ENCODE results near the gene VSIG2.

Gene VSIG2

DNA sequence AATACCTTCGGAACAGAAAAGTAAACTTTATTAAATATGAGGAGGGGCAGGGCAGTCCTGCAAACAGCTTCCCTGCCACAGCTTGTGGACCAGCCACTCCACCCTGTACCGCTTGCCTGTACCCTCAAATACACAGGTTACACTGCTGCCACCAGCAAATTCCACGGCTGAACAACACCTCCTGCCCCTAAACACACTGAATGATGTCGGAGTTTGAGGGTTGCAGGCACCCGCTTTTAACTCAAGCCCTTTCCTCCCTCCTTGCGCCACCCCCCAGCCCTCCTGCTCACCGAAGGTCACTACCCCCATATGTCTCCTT lies 4.0 kb downstream of the VSIG2 start:
- no peak for DNase-seq

DNA sequence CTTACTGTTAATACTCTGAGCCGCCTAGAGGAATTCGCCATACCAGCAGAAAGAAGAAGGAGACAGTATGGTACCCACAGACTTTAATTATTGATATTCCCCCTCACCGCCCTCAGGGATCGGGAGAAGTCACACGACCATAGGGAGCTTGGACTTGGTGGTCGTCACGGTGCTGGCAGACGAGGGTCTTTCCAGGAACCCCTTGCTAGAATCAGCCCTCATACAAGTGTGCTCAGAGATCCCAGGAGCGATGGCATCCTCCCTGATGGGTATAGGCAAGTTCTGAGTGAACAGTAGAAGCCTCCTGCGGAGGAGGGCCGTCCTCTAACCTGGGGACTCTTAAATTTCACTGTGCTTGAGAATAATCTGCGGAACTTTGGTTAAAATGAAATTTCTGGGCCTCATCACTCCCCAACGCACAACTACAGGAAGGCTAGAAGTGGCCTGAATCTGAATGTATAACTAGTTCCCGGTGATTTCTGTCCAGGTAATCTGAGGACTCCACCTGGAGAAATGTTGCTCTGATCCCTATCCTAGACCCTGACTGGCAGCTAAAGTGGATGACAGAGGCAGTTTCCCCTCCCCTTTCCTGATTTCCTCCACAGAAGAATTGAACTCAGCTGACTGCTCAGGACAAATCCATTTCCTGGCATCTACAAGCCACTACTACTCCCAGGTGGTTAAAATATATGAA lies 4.5 kb downstream of the VSIG2 start:
- DNase-seq, result no peak

DNA sequence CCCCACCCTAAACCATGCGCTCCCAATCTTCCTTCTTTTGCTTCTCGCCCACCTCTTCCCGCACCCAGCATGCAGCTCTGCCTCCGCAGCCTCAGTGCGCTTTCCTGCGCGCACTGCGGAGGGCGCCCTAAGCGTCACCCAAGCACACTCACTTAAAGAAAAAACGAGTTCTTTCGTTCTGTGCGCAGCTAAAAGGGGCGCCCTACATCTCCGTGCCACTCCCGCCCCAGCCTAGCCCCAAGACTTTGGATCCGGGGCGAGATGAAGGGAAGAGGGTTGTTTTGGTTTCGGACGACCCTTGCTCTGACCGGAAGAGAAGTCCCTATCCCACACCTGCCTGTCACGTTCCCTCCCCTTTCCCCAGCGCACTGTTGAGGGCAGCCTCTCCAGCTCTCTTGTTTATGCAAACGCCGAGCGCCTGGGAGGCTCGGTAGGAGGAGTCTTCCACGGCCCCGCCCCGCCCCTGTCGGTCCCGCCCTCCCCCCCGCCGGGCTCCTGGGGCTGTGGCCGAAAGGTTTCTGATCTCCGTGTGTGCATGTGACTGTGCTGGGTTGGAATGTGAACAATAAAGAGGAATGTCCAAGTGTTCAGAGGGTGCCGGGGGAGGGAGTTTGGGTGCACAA lies 5.3 kb downstream of the VSIG2 start:
- DNase-seq, result peak; percentile 49

DNA sequence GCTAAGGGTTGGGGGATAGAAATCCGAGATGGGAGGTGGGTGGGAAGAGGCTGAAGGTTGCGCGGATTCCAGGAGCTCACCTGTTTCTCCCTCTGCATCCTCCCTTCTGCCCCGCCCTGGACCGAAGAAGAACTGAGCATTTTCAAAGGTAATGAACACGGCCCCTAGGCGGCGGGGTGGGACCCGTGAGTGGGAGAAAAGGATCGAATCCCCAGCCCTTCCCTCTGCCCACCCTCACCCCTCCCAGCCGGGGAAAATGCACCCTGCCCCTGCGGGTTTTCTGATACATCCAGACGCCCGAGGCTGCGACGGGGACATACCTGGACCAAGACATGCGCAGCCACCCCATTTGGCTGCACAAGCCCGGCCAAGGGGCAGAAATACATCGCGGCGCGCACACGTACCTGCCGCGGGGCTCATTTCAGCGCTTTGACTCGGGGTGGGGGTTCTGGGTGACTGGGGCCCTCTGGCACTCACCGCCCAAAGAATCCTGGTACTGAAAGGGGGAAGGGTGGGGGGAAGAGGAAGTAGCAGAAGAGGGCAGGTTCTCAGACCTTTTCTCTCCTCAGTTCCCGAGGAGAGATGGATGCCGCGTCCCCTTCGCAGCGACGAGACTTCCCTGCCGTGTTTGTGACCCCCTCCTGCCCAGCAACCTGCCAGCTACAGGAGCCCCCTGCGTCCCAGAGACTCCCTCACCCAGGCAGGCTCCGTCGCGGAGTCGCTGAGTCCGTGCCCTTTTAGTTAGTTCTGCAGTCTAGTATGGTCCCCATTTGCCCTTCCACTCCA lies 6.0 kb downstream of the VSIG2 start:
- DNase-seq, result no peak

DNA sequence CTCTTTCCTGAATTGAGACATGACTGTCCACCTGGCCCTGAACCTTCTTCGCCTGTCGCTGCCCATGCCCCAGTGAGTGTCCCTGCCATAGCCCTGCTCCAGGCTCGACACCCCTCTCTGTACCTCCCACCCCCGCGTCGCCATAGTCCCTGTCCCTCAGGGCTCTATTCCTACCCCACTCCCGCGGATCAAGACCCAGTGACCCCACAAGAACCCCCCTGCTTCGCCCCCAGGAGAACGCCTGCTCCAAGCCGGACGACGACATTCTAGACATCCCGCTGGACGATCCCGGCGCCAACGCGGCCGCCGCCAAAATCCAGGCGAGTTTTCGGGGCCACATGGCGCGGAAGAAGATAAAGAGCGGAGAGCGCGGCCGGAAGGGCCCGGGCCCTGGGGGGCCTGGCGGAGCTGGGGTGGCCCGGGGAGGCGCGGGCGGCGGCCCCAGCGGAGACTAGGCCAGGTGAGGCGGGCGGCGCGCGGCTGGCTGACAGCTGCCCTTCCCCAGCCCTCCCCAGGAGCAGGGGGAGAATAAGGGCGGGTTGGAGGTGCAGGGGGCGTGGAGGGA lies 6.7 kb downstream of the VSIG2 start:
- no peak for DNase-seq

DNA sequence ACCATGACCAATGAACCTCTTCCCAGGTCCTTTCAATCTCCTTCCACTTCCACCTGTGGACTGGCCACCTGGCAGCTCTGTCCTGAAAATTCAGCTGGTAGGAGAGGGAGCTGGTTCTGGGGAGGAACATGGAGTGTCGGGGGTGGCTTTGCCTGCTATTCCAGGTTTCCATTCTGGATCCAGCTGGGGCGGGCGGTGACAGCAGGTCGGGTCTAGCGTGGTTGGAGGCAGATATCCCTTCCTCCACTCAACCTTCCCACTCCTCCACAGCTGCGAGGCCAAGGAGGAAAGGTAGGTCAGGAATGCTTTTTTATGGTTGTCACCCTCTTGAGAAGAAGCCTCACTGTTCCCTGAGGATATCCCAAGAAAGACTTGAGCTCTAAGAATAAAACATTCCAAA lies 9.0 kb downstream of the VSIG2 start:
- no peak for DNase-seq

DNA sequence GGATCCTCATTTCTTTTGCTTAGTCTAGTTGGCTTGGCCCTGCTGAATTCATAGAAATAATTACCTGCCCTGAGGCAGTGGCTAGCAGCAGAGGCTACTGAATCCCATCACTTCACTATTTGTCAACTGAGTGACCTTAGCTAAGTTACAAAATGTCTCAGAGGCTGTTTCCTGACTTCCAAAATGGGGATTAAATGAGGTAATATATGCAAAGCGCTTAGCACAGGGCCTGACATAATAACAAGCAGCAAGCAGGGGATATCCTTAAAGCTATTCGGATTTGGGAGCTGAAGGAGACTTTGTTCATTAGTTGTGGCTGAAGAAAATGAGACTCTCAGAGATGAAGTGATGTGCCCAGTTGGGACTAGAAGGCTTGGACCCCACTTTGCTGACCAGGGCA lies 9.5 kb downstream of the VSIG2 start:
- no peak for DNase-seq

DNA sequence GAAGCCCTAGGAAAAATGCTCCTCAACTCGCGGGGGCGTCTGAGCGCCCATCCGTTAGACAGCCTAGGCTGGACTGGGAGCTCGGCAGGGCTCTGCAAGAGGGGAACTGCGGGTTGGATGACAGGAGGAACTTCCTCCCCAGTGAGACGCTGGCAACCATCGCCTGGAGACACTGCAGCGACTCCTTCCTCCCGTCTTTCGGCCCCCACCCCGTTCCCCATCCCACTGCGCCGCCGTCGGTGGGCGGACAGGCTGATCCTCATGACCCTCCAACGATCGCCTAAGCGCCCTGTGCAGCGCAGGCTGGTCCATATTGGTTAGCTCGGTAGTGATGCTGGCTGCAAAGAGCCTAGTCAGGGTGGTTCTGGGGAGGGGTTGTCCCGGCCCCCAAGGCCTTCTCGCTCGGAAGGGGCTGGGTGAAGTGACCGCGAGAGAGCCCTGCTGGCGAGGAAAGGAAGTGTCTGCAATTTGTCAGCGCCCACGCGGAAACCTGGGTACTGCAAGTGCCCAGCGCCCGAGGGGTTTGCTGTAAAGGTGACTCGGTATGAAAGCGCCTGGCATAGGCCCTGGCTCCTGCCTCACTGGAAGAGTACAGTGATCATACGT lies 11.7 kb downstream of the VSIG2 start:
- peak; percentile 19 for DNase-seq

DNA sequence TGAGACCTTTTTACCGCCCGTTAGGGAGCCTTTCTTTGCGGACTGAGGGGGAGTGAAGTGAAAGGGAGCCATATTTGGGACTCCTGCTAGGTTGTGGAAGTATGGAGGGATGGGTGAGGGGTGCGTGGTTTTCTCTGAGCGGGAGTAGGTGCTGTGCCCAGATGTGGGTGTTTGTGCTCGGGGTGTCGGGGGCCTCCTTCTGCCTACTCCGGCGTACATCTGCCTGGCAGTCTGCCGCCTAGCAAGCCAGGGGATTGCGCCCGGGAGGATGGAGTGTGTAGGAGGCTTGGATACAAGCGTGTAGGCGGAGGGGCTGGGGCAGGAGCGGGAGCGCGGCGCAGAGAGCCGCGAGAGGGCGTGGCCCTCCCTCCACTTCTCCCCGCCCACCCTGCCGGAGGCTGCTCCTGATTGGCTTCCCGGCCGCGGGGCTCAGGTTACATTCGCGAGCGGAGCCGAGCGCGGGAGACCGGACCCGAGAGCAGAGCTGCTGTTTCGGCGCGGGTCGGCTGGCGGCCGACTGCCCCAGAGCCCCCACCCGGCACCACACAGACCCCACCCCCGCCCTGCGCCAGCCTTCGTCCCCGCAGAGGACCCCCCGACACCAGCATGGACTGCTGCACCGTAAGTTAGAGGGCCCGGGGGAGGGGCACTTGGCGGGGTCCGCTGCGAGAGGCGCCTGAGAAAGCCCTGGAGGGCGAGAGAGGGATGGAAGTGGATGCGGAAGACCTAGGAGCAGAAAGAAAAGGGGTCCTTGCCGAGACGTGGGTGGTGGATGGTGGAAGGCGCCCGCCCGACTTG lies 12.4 kb downstream of the VSIG2 start, which contains the start of gene NRGN:
Gene NRGN, plus strand, starts transcription at position 464 of the 798 bp plus-strand sequence. Its CDS starts 143 bp downstream, at position 607.
- peak; percentile 74 for DNase-seq

DNA sequence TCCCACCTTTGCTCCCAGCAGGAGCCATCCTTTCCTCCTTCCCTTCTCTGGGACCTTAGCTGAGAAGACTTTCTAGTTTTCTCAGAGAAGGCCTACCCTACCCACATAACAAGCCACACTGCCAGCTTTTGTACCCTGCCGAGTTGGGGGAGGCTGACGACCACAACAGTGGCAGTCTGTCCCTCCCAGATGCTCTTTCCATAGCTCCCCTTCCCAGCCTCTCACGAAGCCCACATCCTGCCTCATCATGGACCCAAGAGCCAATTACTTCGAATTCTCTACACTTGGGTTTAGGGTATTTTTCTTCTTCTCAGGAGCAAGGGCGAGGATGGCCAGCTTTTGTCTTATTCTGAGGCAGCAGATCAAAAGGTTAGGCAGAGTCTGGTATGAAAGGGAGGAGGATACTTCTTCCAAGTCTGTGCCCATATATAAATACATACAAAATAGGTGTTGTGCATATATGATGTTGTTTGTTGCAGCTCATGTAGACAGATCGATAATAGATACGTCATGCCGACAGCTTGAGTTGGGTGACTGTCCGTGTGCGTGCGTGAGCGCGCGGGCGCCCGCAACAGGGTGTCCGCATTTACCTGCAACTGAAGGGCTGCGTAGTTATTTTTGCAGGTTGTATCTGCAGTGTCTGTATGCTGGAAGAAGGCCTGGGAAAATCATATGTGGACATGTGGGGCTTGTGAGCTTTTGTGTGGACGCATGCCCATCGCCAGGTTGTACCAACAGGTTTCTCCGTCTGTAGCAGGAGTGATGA lies 13.2 kb downstream of the VSIG2 start:
- DNase-seq, result no peak

DNA sequence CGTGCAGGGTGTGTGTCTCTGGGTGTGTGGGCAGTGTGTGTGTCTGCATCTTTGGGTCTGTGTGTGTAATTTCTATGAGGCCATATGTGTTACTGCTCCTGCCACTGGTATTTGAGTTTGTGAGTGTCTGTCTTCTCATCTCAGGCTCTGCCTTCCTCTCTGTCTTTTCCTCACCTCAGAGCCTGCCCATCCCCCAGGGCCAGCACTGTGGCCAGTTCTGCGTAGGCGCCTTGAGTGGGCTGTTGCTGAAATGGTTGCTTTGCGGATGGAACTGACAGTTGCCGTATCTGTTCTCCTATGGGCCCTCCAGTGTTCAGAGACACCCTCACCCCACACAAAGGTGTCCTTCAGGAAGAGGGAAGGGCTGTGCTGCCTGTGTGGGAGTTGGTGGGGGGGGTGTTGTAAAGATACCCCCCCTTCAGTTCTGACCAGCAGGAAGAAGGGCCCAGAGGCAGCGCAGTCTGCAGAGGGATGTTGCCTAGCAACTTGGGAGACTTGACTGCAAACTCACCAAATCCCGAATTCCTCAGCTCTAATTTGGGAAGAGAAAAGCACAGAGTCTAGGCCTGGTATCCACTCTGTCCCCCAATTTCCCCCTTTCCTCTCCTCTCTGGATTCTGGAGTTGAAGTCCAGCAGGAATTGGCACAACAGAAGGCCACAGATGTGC lies 14.3 kb downstream of the VSIG2 start:
- DNase-seq, result no peak

DNA sequence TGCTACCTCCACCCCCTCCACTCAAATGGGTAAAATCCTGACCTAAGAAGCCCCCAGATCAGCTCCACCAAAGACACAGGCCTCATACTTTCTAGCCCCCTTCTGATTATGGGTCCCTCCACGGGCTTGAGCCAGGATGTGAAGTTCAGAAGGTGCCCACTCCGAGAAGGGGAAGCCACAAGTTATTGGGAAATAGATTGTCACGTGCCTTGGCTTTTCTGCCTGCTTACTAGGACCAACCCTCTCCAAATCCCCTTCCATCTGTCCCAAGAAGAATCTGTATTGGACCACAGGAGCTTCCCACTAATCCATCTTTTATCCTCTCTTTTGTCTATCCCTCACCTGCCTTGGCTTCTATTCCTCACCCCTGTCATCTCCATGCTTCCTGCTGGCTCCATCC lies 15.3 kb downstream of the VSIG2 start:
- DNase-seq, result no peak

DNA sequence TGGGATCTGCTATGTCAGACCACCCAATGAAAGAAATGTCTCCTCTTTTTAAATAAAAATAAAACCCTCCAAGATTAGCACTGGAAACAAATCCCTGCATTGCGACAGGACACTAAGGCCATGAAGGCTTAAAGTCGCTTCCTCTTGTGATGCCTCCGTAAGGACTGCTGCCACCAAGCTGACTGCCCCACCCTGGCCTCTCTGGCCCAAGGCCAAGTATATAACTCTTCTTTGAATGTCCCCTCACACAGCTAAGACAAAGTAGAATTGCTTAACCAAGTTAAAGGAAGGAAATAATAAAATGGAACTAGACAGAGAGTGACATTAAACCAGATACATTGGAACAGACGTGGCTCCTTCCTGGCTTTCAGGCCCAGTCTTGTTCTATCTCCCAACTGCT lies 19.8 kb downstream of the VSIG2 start:
- no peak for DNase-seq

DNA sequence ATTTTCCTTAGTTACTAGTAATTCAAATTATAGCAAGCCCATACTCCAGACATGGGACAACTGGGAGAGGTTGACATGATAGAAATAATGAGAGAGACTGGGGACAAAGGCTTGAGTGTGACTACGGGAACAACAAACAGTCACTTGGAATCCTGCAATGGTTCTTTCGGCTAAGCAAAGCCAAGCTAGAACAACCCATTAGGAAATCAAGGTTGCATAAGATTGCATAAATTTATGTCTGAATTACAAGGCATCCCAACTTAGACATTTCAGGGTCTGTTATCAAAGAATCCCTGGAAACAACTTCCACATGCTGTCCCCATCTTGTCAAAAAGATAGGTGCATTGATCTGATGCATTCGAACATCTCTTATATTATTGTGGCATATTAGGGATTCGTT lies 22.5 kb downstream of the VSIG2 start:
- no peak for DNase-seq

DNA sequence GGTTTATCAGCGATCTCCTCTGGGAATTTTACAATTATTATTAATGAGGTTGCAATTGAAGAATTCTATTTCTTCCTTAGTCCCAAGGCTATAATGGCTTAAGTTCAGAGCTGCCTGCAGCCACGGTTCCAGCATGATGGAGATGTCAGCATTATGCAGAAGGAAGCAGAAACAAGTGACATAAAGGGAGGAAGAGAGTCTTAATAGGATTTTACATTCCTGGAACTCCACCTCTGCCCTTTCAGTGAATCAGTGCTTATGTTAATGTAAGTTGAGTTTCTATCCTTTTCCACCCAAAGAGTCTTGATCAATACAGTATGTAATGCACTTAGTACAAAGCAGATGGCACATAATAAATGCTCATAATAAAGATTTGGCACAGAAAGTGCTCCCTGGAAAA lies 23.9 kb downstream of the VSIG2 start:
- DNase-seq, result no peak

DNA sequence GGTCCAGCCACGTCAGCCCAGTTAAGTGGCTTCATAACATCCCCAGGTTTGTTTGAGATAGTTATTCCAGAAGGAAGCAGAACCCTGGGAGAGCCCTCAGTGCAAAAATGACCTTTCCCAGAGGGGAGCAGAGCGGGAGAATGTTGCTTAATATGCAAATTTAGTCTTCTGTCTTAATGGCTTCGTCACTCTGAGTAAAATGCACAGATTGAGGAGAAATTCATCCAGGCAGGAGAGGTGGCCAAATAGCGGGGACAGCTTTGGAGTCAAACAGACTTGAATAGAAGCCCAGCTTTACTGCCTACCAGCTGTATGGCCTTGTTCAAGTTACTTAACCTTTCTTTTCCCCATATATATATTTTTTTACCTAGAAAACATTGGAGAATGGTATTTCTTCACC lies 24.6 kb downstream of the VSIG2 start:
- DNase-seq, result no peak

DNA sequence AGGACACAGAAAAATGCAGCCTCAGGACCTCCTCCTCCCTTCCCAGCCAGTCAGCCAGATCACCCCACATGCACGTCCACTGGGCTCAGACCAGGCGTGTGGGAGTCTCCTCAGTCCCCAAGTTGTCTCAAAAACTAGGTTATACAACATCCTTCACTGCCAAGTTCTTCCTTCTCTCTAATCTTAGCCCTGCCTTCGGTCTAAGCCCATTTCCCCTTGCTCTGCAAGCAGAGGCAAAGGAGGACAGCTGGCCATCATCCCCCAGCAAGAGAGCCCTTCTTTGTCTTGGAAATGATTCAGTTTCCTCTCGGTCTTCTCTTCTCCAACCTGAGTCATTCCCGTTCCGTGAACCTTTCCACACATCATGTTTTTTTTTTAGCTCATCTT lies 26.3 kb downstream of the VSIG2 start:
- DNase-seq, result no peak

DNA sequence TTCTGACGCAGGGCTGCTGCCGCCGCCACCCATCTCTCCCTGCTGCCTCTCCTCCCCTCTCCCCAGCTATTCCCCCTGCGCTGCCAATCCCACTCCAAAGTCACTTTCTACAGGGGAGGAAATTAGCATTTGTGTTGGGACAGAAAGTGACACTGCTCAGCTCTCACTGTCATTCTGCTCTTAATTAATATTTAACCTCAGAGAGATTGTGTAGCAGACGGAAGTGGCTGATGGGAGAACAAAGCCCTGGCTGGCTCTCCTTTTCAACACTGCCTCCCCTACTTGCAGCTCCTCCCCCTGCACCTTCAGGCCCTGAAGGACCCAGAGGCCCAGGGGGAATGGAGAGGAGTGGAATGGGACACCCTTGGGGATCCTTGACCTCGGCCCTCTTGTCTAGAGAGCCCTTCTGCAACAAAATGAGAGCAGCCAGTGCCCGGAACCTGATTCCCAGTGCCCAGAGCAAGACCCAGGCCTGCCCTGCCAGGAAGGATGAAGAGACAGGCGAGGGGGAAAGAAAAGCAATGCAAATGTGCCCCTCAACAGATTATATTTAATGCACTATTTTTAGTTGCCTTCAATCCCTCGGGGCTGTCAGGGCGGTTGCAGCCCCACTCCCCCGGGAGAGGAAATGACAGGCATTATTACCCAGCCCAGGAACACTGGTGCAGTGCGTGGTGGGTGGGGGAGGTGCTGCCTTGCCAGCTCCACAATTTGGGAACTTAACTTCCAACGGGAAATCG lies 26.9 kb downstream of the VSIG2 start:
- no peak for DNase-seq

DNA sequence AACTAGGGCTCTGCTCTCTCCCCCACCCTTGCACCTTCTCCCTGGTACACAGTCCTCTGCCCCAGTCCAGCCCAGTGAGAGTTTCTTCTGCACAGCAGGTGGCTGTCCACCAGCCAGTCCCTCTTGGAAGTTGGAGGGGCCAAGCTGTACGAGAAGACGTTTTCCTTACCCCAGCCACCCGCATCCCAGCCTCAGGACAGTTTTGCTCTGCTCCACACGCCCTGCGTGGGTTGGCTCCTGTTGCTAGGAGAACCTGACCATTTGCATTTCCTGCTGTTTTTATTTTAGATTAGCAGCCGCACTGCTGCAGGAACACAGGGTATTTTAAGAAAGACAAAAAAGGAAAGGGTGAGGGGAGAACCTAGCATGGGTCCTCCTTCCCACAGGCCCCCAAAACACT lies 29.9 kb downstream of the VSIG2 start:
- DNase-seq, result no peak

DNA sequence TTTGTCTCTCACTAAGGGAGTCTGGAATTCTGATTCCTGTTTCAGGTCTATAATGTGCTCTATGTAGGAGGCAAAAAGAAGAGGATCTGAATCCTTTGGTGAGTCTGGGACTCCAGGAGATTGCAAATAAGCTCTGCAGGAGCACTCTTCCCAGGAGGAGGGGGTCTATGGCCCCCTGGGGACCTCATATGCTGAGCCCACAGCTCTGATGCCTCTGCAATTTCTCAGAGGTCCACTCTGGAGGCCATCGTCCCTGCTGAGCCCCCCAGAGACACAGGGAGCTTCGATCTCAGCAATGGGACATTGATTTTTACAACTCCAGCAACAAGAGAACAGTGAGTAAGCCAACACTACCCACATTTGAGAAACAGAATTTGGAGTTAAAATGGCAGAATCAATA lies 32.5 kb downstream of the VSIG2 start:
- DNase-seq, result no peak

DNA sequence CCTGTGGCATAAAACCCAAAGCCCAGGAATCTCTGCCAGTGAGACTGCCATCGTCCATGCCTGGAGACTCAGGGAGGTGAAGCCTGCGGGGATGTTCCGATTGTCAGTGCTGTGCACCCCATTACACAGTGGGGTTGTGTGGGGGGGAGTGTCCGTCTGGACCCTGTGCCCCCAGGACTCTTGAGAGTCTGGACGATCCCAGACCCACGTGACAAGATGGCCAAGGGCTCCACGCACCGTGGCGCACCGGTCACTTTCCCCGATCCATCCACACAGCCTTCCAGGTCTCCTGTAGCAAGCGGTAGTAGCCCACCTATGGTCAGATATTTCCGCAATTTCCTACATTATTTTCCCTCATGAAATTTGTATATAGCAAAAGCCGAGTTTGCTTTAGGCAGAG lies 33.3 kb downstream of the VSIG2 start:
- DNase-seq, result no peak

Measured in NCI-H748 treated with DMSO at 0.1 percent for 48 hours (cell line).